Activated T-cell treated with anti-CD3 and anti-CD28 coated beads, Interleukin-2, amount 50 U/mL, for 72 hours (primary cell): ENCODE measurements around the gene DNAAF2. TPM values are rescaled to one million over a fixed set of nuclear protein-coding genes. Genes with fewer than 3 reads are reported as not detected.

Source experiments
- ATAC-seq, 2 donors: fragments of 150-1000 bp; cut with Tn5 transposase; replicated peaks in 1 of 2; 2 replicates each; pipeline ENCODE4 v1.10.0; 2021; ENCODE audit warnings: moderate library complexity in 2 of 2, mild to moderate bottlenecking in 1 of 2
- DNase-seq, 2 donors: peaks; one replicate each; pipeline ENCODE4 v3.0.0; 2021 to 2022; ENCODE audit warnings: mixed read lengths in 1 of 2
- H3K27ac Mint-ChIP-seq: one replicate; pipeline ENCODE4 v1.8.0; 2022; ENCODE audit warnings: mild to moderate bottlenecking, moderate library complexity, mixed read lengths
- H3K27me3 Mint-ChIP-seq: one replicate; pipeline ENCODE4 v1.8.0; 2022; ENCODE audit warnings: low read depth, mixed read lengths
- H3K36me3 Mint-ChIP-seq, 2 donors: one replicate each; pipeline ENCODE4 v1.8.0; 2022; ENCODE audit warnings: mixed read lengths in 2 of 2, mild to moderate bottlenecking in 1 of 2; ENCODE audit not compliant: insufficient read depth in 2 of 2
- H3K4me1 Mint-ChIP-seq: one replicate; pipeline ENCODE4 v1.8.0; 2022; ENCODE audit warnings: low read depth, mixed read lengths
- H3K4me3 Mint-ChIP-seq, 2 donors: one replicate each; pipeline ENCODE4 v1.8.0; 2022; ENCODE audit warnings: mild to moderate bottlenecking in 2 of 2, mixed read lengths in 2 of 2, moderate library complexity in 2 of 2
- H3K9me3 Mint-ChIP-seq, 2 donors: one replicate each; pipeline ENCODE4 v1.8.0; 2022; ENCODE audit warnings: mixed read lengths in 2 of 2
- total RNA-seq, 2 donors: library from RNA; stranded (reverse); gene quantifications; one replicate each; pipeline ENCODE4 v1.2.3, GENCODE V29; 2022

DNAAF2 gene
- total RNA-seq, 2 donors from 2014 or later, result 6.0 to 6.6 TPM

DNA sequence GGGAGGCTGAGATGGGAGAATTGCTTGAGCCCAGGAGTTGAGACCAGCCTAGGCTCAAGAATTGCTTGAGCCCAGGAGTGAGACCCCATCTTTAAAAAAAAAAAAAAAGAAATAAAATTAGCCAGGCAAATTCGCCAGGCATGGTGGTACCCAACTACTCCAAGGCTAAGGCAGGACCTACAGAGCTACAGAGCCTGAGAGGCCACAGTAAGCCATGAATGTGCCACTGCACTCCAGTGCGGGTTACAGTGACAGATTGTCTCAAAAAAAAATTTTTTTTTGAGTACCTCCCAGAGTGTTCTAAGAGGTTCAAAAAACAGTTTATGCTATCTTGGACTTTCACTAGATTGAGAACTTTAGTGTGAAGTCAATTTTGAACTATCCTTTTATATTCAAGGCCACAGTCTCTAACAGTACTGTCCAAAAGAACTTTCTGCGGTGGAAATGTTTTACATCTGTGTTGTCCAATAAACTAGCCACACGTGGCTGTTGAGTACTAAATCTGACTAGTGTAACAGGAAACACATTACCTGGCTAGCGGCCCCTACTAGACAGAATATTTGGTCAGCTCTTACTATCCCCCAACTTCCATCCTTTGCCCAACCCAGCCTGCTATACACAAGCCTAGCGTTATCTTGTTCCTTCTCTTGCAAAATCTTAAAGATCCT is 17.1 kb downstream of the DNAAF2 start:
- DNase-seq, result no peak
- peak overlapping the region; percentile 99 for H3K27ac Mint-ChIP-seq
- H3K9me3 Mint-ChIP-seq, result no peaks in the 10 kb centered on the region
- peaks cover 12 to 33% of the 10 kb centered on the region in 2 donors for H3K36me3 Mint-ChIP-seq
- H3K4me1 Mint-ChIP-seq, result peaks cover 39% of the 10 kb centered on the region
- peak overlapping the region; percentile 2 to 98 for H3K4me3 Mint-ChIP-seq
- no peaks in the 10 kb centered on the region for H3K27me3 Mint-ChIP-seq
- no peak for ATAC-seq

- ATAC-seq, result no peak
- Mint-ChIP-seq H3K9me3 (no peaks in the 10 kb centered on the region), H3K27me3 (no peaks in the 10 kb centered on the region)
Observed at GRCh38 chr14:49615776-49616175, 19.3 kb downstream of the DNAAF2 start.

GRCh38 chr14:49614196-49614595 is 20.8 kb downstream of the DNAAF2 start:
- ATAC-seq (no peak), DNase-seq (no peak)
- H3K4me3 Mint-ChIP-seq, result no peak overlapping the region
- no peak overlapping the region for H3K27ac Mint-ChIP-seq
- peaks cover 32% of the 10 kb centered on the region for H3K4me1 Mint-ChIP-seq
- no peaks in the 10 kb centered on the region for H3K9me3 Mint-ChIP-seq
- H3K27me3 Mint-ChIP-seq, result no peaks in the 10 kb centered on the region
- H3K36me3 Mint-ChIP-seq, result peaks cover 6 to 17% of the 10 kb centered on the region in 2 donors

More at GRCh38 chr14:49615776-49616175, 19.3 kb downstream of the DNAAF2 start:
- Mint-ChIP-seq H3K36me3 (peaks cover 7 to 20% of the 10 kb centered on the region in 2 donors), H3K4me1 (peaks cover 33% of the 10 kb centered on the region), H3K4me3 (no peak overlapping the region), H3K27ac (no peak overlapping the region)
- no peak for DNase-seq

DNA sequence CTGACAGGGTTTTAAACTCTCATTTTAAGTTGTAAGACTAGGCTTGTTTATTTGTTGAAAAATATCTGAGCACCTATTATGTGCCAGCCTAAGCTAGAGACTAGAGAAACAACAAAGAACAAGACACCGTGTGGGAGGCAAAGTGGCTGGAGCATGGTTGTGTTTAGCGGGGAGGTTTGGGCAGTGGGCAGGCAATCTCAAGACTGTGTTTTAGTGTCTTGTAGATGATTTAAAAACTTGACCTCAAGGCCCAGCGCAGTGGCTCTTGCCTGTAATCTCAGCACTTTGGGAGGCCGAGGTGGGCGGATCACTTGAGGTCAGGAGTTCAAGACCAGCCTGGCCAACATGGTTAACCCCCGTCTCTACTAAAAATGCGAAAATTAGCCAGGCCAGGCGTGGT is 22.4 kb downstream of the DNAAF2 start:
- no peaks in the 10 kb centered on the region for H3K9me3 Mint-ChIP-seq

GRCh38 chr14:49612251-49612650 is 22.8 kb downstream of the DNAAF2 start:
- Mint-ChIP-seq H3K27me3 (no peaks in the 10 kb centered on the region), H3K4me1 (peaks cover 13% of the 10 kb centered on the region), H3K36me3 (peaks cover 2 to 8% of the 10 kb centered on the region in 2 donors), H3K9me3 (no peaks in the 10 kb centered on the region), H3K27ac (peak overlapping the region; percentile 57), H3K4me3 (no peak overlapping the region)
- ATAC-seq, result no peak
- DNase-seq, result no peak

More for the DNA sequence above, 22.4 kb downstream of the DNAAF2 start:
- ATAC-seq, result no peak
- no peak for DNase-seq
- Mint-ChIP-seq H3K4me1 (peaks cover 17% of the 10 kb centered on the region), H3K27ac (no peak overlapping the region), H3K4me3 (no peak overlapping the region), H3K27me3 (no peaks in the 10 kb centered on the region), H3K36me3 (peaks cover 2 to 7% of the 10 kb centered on the region in 2 donors)

GRCh38 chr14:49607583-49607982 is 27.5 kb downstream of the DNAAF2 start:
- DNase-seq, result no peak
- no peak overlapping the region for H3K27ac Mint-ChIP-seq
- H3K4me1 Mint-ChIP-seq, result peaks cover 13% of the 10 kb centered on the region
- H3K36me3 Mint-ChIP-seq, result peaks cover 4 to 25% of the 10 kb centered on the region in 2 donors
- H3K27me3 Mint-ChIP-seq, result no peaks in the 10 kb centered on the region
- H3K9me3 Mint-ChIP-seq, result no peaks in the 10 kb centered on the region
- H3K4me3 Mint-ChIP-seq, result no peak overlapping the region
- ATAC-seq, result no peak

DNA sequence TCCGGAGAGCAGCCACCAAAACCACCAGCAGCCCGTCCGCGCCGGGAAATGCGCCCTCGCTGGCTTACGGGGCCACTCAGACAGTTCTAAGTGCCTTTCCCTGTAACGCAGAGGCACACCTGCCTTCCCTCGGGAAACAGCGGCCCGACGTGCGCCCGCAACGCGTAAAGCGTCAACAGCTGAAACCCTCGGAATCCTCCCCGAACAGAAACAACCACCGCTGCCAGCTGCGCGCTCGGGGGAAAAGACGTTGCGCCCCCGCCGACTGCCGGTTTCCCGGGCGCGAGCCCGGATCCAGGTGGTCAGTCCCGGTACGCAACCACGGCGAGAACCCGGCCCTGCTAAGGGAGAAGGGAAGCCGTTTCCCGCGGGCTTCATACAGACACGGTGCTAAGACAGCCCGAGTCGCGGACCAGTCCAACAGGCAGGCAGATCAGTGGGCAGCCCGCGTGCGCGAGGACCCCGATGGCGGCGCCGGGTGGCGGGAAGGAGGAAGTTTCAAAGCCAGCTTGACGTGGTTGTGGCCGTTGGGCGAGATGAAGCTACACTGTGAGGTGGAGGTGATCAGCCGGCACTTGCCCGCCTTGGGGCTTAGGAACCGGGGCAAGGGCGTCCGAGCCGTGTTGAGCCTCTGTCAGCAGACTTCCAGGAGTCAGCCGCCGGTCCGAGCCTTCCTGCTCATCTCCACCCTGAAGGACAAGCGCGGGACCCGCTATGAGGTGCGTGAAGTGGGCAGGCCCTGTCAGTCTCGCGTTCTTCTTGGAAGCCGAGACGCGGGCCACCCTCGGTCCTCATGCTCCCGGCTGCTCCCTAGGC is 36.4 kb downstream of the DNAAF2 start, which contains the start of gene LRR1:
TSS of gene LRR1 (plus strand) at position 456 of the 816 bp plus-strand sequence. CDS start at position 537, 81 bp downstream.
- Mint-ChIP-seq H3K36me3 (peaks cover 7 to 18% of the 10 kb centered on the region in 2 donors), H3K27ac (peak within 1 kb of the TSS; percentile 99), H3K4me3 (peak within 1 kb of the TSS; percentile 99), H3K9me3 (no peaks in the 10 kb centered on the region), H3K4me1 (peaks cover 47% of the 10 kb centered on the region), H3K27me3 (no peaks in the 10 kb centered on the region)
- DNase-seq (peak; percentile 91), ATAC-seq (peak; percentile 87 to 89)

DNA sequence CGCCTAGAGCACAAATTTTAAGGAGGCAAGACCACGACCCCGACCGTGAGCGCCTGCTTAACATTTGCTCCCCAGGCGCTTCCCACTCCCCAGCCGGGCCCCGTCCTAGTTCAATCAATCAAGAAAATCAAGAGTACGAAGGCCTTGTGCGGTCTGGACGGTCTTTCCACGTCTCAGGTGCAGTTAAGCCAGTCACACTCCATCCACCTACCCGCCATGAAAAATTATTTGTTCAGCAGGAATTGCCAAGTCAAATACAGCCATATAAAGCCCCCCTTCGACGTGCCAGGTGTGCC is 36.9 kb downstream of the DNAAF2 start:
- Mint-ChIP-seq H3K9me3 (no peaks in the 10 kb centered on the region), H3K27me3 (no peaks in the 10 kb centered on the region), H3K4me1 (peaks cover 45% of the 10 kb centered on the region), H3K4me3 (peak overlapping the region; percentile 99), H3K27ac (peak overlapping the region; percentile 99), H3K36me3 (peaks cover 7 to 15% of the 10 kb centered on the region in 2 donors)
- DNase-seq (peak in 1 of 2 donors; percentile 21), ATAC-seq (peak; percentile 7 to 12)

- peaks cover 27% of the 10 kb centered on the region for H3K4me1 Mint-ChIP-seq
- ATAC-seq (no peak), DNase-seq (no peak)
- H3K36me3 Mint-ChIP-seq, result peaks cover 3 to 8% of the 10 kb centered on the region in 2 donors
- H3K9me3 Mint-ChIP-seq, result no peaks in the 10 kb centered on the region
- peak overlapping the region in 1 of 2 donors; percentile 28 for H3K4me3 Mint-ChIP-seq
- no peaks in the 10 kb centered on the region for H3K27me3 Mint-ChIP-seq
- H3K27ac Mint-ChIP-seq, result peak overlapping the region; percentile 54
Observed at GRCh38 chr14:49594347-49595091, 40.5 kb downstream of the DNAAF2 start.

DNA sequence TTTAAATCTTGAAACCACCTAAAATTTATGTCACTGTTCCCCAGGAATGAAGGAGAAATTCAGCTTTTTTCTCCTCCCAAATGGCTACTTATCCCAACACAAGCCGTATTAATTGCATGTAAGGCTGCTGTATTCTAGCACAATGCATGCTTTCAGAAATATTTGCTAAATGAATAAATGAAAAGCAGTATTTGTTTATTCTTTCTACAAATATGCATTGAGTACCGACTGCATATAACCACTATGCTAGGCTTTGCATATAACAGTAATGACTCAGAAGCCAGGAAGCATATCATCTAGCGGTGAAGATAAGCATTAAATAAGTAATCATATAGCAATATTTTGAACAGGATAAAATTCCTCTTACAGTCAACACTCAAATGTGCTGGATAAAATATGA is 42.0 kb downstream of the DNAAF2 start:
- no peak overlapping the region for H3K27ac Mint-ChIP-seq
- no peak overlapping the region for H3K4me3 Mint-ChIP-seq
- DNase-seq (no peak), ATAC-seq (no peak)
- no peaks in the 10 kb centered on the region for H3K27me3 Mint-ChIP-seq
- H3K36me3 Mint-ChIP-seq, result peaks cover 0 to under 1% of the 10 kb centered on the region in 2 donors
- H3K9me3 Mint-ChIP-seq, result no peaks in the 10 kb centered on the region
- H3K4me1 Mint-ChIP-seq, result peaks cover 27% of the 10 kb centered on the region

- ATAC-seq (no peak), DNase-seq (no peak)
- Mint-ChIP-seq H3K4me3 (no peak overlapping the region), H3K4me1 (peaks cover 16% of the 10 kb centered on the region), H3K27ac (no peak overlapping the region), H3K9me3 (no peaks in the 10 kb centered on the region), H3K27me3 (no peaks in the 10 kb centered on the region), H3K36me3 (peaks cover 7 to 14% of the 10 kb centered on the region in 2 donors)
Observed at GRCh38 chr14:49589387-49589786, 45.7 kb downstream of the DNAAF2 start.

GRCh38 chr14:49586673-49587460 is 48.2 kb downstream of the DNAAF2 start:
- Mint-ChIP-seq H3K36me3 (peaks cover 13 to 37% of the 10 kb centered on the region in 2 donors), H3K9me3 (no peaks in the 10 kb centered on the region), H3K27ac (peak overlapping the region; percentile 95), H3K4me1 (peaks cover 40% of the 10 kb centered on the region), H3K27me3 (no peaks in the 10 kb centered on the region), H3K4me3 (peak overlapping the region; percentile 91 to 96)
- ATAC-seq (peak in 1 of 2 donors; percentile 25), DNase-seq (peak; percentile 60 to 74)
